ENCODE measurements around the gene CES3.

DNA sequence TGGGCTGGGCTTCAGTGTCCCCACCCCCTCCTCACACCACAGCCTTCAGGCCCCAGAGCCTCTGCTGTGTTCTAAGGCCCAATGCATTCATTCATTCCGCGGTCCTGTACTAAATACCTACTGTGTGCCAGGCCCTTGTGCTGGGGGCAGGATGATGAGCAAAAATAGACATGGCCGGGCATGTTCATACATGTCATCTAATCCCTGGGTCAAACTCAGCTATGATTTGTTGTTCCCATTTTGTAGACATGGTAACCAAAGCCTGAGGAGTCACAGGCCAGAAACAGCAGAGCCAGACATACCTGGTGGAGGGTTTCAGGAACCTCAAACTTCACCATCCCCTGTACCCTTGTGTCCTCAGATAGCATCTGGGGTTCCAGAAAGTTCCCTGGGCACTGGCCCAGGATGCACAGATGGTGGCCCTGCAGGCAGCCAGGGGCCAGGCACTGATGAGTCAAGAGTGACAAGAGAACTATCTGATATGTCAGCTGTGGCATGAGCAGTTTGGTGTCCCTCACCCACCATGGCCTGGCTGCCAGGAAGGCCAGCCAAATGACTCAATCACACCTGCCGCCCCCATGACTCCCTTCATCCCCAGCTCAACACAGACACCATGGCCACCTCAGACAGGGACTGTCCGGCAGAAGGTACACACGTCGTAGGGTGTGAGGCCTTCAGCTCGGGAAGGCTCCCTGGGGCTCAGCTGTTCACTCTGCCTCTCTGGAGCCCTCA is 33.0 kb upstream of the CES3 start:
- no peak for TF ChIP-seq CTCF (IDR thresholded peaks at IDR 0.05)
- TF ChIP-seq POLR2A (IDR thresholded peaks at IDR 0.05): peak in 1 of 2 donors; percentile 45
